ENCODE data around the gene GBE1. TPM values are rescaled to one million over a fixed set of nuclear protein-coding genes. Genes with fewer than 3 reads are reported as not detected.
A peak's percentile ranks its signal among the peaks of the same experiment; 100 is the strongest.

The GBE1 gene
- total RNA-seq, 2 donors from 2014 or later = 9.6 to 15.8 TPM

DNA sequence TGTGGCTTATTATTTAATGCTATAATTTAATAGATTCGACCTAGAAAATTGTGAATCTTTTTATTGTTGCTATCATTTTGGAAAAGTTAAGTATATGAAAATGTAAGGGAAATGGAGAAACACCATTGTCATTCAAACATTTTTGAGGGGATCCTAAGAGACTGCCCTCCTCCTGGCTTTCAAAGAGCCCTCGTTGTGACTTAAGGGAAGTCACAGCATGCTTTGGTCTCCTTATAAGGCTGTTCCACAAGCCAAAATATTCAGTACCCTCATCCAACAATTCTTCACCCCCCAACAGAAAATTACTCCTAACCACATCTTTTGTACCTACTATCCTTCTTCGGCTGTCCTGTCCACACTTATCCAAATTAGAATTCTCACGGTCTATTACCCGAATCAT, 140.2 kb downstream of the GBE1 start:
- ATAC-seq (no peak), DNase-seq (no peak)
- 85 to 92% methylated on average over 5 of the region's 5 CpGs for WGBS, 2 donors
- no peaks in the 10 kb centered on the region for H3K36me3 ChIP-seq (replicated peaks in 1 of 2; ENCODE audit: insufficient read depth in 1 of 2, low read depth in 2 of 2)
- H3K4me3 ChIP-seq = no peak overlapping the region
- no peaks in the 10 kb centered on the region for H3K27me3 ChIP-seq
- intact Hi-C loops (cut with DNase I) = no loop called here
- H3K9me3 ChIP-seq = no peaks in the 10 kb centered on the region
- no peak overlapping the region for H3K27ac ChIP-seq
- H3K4me1 ChIP-seq = no peaks in the 10 kb centered on the region
- TF ChIP-seq POLR2A (IDR thresholded peaks at IDR 0.05) = no peak

DNA sequence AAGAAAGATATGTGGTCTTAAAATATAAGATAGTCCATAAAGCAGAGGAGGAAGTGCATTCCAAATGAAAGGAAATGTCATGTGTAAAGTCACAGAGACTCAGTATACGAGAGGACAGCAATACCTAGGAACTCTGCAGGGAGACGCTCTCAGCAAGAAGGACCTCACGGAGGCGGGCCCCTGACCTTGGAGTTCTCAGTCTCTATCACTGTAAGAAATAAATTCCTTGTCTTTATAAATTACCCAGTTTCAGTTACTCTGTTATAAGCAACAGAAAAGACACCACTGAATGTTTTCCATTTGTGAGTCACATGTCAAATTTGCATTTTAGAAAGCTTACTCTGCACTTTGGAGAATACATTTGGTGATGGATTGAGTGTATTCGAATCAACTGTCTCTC, 140.6 kb downstream of the GBE1 start:
- no peak for ATAC-seq
- H3K36me3 ChIP-seq (replicated peaks in 1 of 2; ENCODE audit: insufficient read depth in 1 of 2, low read depth in 2 of 2) = no peaks in the 10 kb centered on the region
- no peaks in the 10 kb centered on the region for H3K27me3 ChIP-seq
- no peak for DNase-seq
- no peak overlapping the region for H3K27ac ChIP-seq
- 95 to 96% methylated on average over 5 of the region's 5 CpGs for WGBS, 2 donors
- H3K9me3 ChIP-seq = no peaks in the 10 kb centered on the region
- no peaks in the 10 kb centered on the region for H3K4me1 ChIP-seq
- H3K4me3 ChIP-seq = no peak overlapping the region
- intact Hi-C loops (cut with DNase I) = no loop called here
- TF ChIP-seq POLR2A (IDR thresholded peaks at IDR 0.05) = no peak
- TF ChIP-seq, protein P1, sequence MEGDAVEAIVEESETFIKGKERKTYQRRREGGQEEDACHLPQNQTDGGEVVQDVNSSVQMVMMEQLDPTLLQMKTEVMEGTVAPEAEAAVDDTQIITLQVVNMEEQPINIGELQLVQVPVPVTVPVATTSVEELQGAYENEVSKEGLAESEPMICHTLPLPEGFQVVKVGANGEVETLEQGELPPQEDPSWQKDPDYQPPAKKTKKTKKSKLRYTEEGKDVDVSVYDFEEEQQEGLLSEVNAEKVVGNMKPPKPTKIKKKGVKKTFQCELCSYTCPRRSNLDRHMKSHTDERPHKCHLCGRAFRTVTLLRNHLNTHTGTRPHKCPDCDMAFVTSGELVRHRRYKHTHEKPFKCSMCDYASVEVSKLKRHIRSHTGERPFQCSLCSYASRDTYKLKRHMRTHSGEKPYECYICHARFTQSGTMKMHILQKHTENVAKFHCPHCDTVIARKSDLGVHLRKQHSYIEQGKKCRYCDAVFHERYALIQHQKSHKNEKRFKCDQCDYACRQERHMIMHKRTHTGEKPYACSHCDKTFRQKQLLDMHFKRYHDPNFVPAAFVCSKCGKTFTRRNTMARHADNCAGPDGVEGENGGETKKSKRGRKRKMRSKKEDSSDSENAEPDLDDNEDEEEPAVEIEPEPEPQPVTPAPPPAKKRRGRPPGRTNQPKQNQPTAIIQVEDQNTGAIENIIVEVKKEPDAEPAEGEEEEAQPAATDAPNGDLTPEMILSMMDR (IDR thresholded peaks at IDR 0.05) = no peak

DNA sequence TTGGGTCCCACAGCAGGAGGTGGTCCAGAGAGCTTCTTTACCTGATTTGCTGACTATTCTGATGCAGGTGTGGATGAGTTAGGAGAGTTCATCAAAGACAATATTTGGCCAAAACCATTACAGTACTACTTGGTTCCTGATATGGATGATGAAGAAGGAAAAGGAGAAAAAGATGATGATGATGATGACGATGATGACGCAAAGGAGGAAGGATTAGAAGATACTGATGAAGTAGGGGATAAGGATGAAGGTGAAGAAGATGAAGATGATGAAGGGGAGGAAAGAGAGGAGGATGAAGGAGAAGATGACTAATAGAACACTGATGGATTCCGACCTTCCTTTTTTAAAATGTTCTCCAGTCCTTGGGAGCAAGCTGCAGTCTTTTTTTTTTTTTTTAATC, 148.7 kb downstream of the GBE1 start:
- H3K27me3 ChIP-seq = no peaks in the 10 kb centered on the region
- H3K4me3 ChIP-seq = no peak overlapping the region
- ATAC-seq = no peak
- no peaks in the 10 kb centered on the region for H3K4me1 ChIP-seq
- TF ChIP-seq, protein P1 (IDR thresholded peaks at IDR 0.05) = no peak
- no peak for TF ChIP-seq POLR2A (IDR thresholded peaks at IDR 0.05)
- WGBS, 2 donors = 90 to 95% methylated on average over 3 of the region's 3 CpGs
- intact Hi-C loops (cut with DNase I) = no loop called here
- DNase-seq = no peak
- no peaks in the 10 kb centered on the region for H3K9me3 ChIP-seq
- H3K36me3 ChIP-seq (replicated peaks in 1 of 2; ENCODE audit: insufficient read depth in 1 of 2, low read depth in 2 of 2) = no peaks in the 10 kb centered on the region
- no peak overlapping the region for H3K27ac ChIP-seq

DNA sequence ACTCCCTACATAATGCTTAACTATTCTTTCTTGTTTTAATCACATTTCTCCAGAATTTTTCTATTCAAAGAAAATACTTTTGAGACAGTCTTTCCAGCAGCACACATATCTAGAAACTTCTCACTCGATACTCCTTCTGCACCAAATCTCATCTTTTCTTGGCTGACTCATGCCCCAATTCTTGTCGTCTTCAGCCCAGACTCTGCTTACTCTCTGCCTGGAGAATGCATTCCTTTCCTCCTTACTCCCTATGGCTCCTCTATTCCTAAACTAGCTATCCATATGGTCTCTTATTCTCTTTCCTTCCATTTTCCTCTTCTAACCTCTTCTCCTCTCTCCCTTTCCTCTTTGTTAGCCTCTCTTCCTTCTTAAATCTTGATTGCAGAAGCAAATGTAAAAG, 158.7 kb downstream of the GBE1 start:
- Histone ChIP-seq H3K27ac (no peak overlapping the region), H3K4me1 (no peaks in the 10 kb centered on the region), H3K4me3 (no peak overlapping the region), H3K27me3 (no peaks in the 10 kb centered on the region), H3K36me3 (replicated peaks in 1 of 2; ENCODE audit: insufficient read depth in 1 of 2, low read depth in 2 of 2) (no peaks in the 10 kb centered on the region), H3K9me3 (no peaks in the 10 kb centered on the region)
- WGBS, 2 donors = 75 to 83% methylated on average over 2 of the region's 2 CpGs
- no peak for ATAC-seq
- no peak for TF ChIP-seq POLR2A (IDR thresholded peaks at IDR 0.05)
- TF ChIP-seq, protein P1 (IDR thresholded peaks at IDR 0.05) = no peak
- no peak for DNase-seq
- intact Hi-C loops (cut with DNase I) = no loop called here

DNA sequence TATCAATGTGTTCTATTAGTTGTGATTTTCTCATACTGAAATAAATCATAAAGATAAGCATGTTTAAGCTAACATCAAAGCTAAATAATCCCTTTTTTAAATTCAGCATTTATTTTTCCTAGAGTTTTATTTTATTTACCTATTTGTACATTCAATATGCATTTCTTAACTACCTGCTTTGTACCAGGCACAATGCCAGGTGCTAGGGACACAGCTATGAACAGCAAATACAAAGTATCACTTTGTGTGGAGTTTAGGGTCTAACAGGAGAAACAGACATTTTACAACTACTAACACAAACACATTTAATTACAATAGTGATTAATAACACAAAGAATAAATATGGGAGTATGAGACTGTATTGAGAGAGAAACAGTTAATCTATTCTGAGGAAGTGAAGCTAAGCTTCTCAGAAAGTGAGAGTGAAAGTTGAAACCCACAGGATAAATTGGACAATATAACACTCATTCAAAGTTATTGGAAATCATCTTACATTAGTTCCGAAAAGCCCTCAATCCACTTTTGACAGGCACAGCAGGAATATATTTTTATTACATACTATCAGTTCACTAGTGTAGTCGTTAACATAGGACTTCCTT, 159.6 kb downstream of the GBE1 start:
- intact Hi-C loops (cut with DNase I) = no loop called here
- DNase-seq (peak in 1 of 4 donors; percentile 7), ATAC-seq (no peak)
- Histone ChIP-seq H3K9me3 (no peaks in the 10 kb centered on the region), H3K27me3 (no peaks in the 10 kb centered on the region), H3K36me3 (replicated peaks in 1 of 2; ENCODE audit: insufficient read depth in 1 of 2, low read depth in 2 of 2) (no peaks in the 10 kb centered on the region), H3K27ac (no peak overlapping the region), H3K4me3 (no peak overlapping the region), H3K4me1 (no peaks in the 10 kb centered on the region)
- WGBS, 2 donors = 68 to 69% methylated on average over 2 of the region's 2 CpGs
- TF ChIP-seq POLR2A (IDR thresholded peaks at IDR 0.05) = no peak
- TF ChIP-seq, protein P1 (IDR thresholded peaks at IDR 0.05) = no peak

Data from body of pancreas (tissue), 4 donors.